GM21576 (cell line): ENCODE data around the gene FHIT.
A peak's percentile ranks its signal among the peaks of the same experiment; 100 is the strongest.

ENCODE experiments used
- ATAC-seq: cut with Tn5 transposase; IDR thresholded peaks from one replicate; pipeline ENCODE4 v1.9.1; 2021; ENCODE audit warnings: mild to moderate bottlenecking, moderate library complexity; ENCODE audit not compliant: unreplicated experiment

FHIT gene

DNA sequence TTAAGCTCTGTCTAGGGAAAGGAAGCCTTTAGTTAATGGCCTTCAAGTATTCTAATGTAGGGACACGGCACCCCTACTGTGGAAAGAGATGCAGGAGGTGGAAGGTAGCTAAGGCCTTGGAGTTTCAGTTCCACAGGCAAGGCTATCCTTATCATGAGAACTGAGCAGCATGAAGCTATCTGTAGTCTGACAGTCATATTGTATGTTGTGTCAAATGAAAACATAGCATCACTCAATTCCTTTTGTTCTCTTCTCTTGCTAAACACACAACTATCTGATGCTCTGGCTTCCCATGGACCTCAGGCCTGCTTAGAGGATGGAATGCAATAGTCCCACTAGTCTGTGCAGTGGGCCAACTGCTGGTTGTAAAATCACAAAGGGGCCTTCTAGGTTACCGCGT is 380.9 kb downstream of the FHIT start:
- ATAC-seq = no peak

- no peak for ATAC-seq
These were observed 384.1 kb downstream of the FHIT start for GRCh38 chr3:60867200-60867599.

- no peak for ATAC-seq
These were observed 394.8 kb downstream of the FHIT start for GRCh38 chr3:60856257-60857046.

GRCh38 chr3:60855250-60855649 is 396.0 kb downstream of the FHIT start:
- no peak for ATAC-seq

- no peak for ATAC-seq
These were observed 396.5 kb downstream of the FHIT start for GRCh38 chr3:60854791-60855190.

DNA sequence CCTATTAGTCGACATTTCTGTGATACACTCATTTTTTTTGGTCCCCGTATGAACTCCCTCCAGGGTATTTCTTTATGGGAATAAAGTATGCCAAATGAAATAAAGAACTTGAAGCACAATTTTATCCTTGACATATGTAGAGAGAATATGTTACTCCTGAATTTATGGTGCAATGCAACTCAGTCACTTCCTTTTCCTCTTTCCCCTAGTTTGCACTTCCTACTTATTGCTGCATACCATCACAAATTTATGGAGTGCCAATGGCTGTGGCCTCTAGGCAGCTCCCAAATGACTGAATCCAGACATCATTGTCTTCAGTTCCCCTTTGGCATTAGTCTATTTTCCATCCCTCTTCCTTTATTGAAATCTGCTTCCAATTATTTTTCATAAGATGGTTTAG is 403.5 kb downstream of the FHIT start:
- no peak for ATAC-seq

GRCh38 chr3:60844256-60844655 is 407.0 kb downstream of the FHIT start:
- no peak for ATAC-seq

DNA sequence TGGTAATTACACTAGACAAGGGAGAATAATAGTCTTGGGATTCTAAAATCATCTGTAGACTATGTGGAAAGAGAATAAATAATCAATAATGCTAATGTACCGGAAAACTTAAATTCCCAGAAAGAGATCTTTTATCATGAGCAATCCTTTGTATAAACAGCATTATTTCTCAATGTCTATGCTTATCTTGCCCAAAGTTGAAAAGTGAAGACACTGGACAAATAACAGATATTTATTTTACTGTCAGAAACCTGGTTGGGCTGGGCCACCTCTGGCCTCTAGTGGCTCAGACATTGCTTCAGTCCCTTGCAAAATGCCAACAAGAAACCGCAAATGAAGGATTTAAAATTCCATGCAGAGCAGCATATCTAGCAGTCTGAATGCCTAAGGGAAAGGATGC is 409.9 kb downstream of the FHIT start:
- no peak for ATAC-seq

DNA sequence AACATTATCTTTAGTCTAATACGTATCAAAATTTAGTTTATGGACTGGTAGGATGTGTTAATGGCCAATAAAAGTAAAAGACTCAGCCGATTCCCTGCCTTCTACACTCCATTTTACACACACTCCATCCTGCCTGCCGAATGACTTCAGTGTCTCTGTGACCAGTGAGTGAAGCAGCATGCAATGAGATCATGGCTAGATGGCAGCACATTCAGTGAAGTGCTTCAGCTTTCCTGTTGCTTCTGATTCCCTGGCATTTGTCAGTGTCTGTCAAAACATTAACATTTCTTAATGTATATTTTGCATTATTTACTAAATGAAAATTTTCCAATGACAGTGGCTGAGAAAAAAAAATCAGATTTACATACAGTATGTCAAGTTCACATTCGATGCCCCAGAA is 412.0 kb downstream of the FHIT start:
- no peak for ATAC-seq

- no peak for ATAC-seq
These were observed 415.5 kb downstream of the FHIT start for GRCh38 chr3:60835796-60836195.

DNA sequence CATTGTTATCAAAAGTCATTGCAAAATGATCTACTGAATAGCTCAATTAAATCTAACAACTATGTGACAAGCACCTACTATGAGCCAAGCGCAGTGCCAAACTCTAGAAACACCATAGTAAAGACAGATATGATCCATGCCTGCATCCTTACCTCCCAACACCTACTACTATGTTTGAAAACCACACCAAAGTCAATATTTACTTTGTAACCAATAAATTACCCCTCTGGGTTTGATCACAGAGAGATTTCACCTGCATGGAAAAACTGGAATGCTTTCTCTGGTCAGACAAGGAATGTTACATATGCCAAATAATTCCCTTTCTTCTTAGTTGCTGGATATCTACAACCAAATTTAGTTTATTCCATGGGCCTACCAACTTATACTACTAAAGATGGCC is 422.2 kb downstream of the FHIT start:
- ATAC-seq = no peak

- ATAC-seq = no peak
These were observed 423.6 kb downstream of the FHIT start for GRCh38 chr3:60827666-60828065.

DNA sequence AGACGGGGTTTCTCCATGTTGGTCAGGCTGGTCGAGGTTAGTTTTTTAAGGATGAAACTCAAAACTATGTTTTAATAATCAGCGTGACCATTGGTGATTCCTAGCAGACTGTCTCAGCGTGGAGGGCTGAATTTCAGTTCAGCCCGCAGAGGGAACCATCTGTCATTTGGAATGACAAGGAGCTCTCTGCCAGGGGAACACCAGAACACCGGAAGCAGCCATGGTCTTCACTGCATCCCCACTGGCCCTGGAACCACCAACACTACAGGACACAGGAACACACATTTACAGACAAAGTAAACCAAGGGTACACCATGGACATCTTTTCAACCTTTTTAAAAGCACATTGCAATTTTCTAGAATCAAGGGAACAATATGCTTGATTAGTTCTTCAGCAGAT is 424.7 kb downstream of the FHIT start:
- no peak for ATAC-seq

DNA sequence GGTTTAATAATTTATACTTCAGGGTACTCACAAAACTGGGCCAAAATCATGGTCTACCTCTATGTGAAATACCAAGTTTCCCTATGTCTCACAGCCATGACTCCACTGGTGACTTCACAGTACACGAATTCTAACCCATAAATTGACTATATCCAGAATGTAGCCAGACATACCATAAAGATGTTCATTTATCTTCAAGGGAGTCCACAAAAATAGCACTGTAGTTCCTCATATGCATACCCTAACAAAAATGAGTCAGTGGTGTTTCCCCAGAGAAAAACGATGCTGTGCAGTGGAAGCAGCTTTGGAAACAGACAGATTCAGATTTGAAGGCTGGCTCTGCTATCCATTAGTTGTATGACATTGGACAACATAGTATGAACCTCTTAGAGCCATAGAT is 438.8 kb downstream of the FHIT start:
- ATAC-seq = peak; percentile 56

GRCh38 chr3:60810881-60811280 is 440.4 kb downstream of the FHIT start:
- ATAC-seq = no peak

DNA sequence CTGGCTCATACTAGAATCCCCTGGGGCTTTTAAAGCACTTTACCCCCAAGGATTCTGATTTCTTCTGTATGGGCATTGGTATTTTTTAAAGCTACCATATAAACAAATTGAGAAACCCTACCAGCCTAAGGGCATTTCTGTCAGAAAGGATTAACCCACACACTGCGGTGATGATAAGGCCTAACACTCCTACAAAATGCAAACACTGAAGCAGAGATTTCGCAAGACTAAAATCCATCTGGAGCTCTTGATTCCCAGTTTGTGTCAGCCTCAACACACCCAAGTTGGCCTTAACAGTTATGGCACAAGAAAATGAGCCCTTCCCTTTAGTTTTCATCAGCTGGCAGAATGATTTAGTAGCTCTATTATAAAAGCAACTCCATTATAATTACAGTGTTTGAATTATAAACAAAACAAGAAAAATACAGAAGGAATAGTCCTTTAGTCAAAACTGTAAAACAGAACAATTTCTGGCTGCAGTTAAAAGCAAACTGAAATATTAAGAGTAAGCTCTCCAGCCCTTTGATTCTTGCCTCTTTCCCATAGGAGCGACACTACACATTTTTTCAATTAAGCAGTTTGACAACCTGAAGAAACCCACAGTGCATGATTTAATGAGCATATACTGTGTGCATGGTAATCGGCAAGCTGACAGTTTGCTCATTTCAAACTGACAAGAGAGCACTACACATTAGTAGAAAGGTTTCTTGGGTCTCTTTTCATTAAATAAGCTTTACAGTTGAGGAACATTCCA is 441.2 kb downstream of the FHIT start:
- ATAC-seq = no peak

DNA sequence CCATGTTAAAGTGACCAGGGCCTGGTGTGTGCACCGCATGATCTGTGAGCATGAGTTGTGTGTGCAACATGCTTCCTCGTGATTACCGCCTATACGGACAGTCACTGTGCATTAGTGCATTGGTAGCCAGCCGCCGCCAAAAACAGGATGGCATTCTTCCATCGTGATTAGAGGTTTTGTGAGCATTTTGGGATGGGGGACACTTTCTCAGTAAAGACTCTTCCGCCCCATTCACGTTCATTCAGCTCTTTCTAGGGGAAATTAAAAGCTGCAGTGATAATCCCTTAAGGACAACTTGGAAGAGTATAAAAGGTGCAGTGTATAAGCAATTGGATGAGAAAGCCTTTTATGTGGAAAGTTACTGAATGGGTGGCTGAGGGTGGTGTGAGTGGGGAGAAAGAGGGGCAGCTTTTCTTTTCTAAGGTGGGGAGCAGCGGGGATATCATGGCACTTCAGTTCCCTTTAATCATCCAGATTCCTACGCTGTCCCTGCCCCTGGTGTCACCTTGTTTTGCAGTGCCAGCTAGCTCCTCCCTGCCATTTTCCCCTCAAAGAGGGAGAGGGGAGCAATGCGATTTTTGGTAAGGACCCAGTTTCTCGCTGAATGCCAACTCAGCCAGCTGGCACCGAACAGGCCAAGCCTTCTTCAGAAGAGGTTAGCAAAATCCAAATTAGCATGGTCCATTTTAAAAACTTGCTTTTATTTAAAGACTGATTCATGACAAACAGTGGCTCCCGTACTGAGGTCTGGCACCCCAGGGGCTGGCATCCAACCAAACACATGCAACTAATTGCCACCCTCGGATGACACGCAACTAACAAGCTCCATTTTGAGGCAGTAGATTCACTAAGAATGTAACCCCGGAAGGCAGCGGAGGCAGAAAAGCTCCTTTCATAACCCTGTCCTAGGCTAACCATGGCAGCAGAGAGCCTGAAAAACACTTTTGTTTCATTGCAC is 447.8 kb downstream of the FHIT start:
- ATAC-seq = no peak

- no peak for ATAC-seq
These were observed 449.9 kb downstream of the FHIT start for GRCh38 chr3:60801307-60801706.

DNA sequence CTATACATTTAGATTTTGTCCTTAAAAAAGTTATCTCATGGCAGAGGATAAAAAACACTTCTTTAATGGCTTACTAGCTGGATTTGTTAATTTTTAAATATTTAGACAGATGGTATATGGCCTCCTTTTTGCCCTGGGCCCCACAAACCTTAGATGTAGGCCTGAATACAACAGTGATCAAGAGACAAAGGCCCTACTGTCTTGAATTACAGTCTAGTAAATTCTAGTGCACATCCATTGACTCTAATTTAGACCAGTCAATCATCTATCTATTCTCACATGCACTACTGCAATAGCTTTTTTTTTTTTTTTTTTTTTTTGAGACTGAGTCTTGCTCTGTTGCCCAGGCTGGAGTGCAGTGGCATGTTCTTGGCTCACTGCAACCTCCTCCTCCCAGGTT is 452.8 kb downstream of the FHIT start:
- ATAC-seq = no peak

- no peak for ATAC-seq
These were observed 458.9 kb downstream of the FHIT start for GRCh38 chr3:60792249-60792852.

DNA sequence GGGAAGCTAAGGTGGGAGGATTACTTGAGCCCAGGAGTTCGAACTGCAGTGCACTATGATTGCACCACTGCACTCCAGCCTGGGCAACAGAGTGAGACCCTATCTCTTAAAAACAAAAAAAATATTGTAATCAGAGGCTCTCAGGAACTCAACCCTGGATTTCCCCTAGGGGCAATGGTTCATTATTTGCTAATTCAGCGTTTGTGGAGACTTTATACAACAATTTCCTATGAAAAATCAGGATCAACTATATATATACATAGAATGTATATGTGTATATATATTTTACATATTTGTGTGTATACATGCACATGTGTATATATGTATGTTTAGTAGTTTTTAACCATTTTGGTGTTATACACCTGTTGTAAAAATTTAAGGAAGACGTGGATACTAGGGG is 463.1 kb downstream of the FHIT start:
- no peak for ATAC-seq
